Placental epithelial cell (primary cell): Measurements from ENCODE around the gene SULT2B1. TPM values are rescaled to one million over a fixed set of nuclear protein-coding genes. Genes with fewer than 3 reads are reported as not detected.

ENCODE experiments used
- total RNA-seq: library from RNA; depleted of rRNA; stranded (reverse); fragments of >200 nt; gene quantifications from 2 replicates; pipeline ENCODE4 v1.2.3, GENCODE V29; 2012

The SULT2B1 gene
- total RNA-seq, result 0.54 and 0.79 TPM in 2 replicates

DNA sequence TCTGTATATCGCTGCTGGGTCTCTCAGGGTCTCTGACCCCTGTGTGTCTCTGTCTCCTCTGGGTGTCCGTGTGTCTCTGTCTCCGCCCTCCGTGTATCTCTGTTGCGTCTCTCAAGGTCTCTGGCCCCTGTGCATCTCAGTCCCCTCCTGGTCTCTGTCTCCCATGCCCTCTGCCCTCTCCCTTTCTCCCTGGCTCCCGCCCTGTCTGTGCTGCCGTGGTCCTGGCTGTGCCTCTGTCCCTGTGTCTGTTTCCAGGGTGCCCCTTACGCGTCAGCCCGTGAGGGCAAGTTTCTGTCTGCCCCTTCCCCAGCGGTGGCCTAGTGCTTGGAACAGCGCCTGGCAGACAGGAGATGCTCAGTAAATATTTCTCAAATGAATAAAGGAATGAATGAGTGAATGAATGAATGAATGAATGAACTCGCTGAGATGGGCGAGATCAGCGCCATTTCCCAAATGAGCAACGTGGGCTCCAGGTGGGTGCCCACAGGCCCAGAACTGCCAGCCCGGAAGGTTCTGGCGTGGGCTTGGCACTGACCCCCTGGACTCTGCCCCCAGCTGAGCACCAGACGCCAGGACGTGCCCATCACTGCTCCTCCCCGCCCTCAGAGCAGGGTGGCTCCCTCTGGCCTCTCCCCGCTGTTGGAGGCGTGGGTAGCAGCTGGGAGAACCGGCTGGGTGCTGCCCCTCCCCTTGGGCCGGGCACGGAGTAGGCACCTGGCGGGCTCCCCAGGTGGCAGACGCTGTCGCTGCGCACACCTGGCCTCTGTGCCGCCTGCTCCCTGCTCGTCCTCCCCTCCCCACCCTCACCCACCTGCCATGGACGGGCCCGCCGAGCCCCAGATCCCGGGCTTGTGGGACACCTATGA lies at the start of gene SULT2B1:
Gene SULT2B1 (plus strand): TSS at position 736 of the 866 bp plus-strand sequence. CDS start 81 bp downstream, at position 817.

GRCh38 chr19:48511800-48512503 lies 40.0 kb upstream of the SULT2B1 start, which contains the start of gene LMTK3:
Gene LMTK3 (minus strand): TSS chr19:48511835. CDS start chr19:48511576, 259 bp downstream.

GRCh38 chr19:48606463-48607358 lies 54.7 kb downstream of the SULT2B1 start, which contains the start of gene SPACA4:
Gene SPACA4 (plus strand): TSS chr19:48606742. CDS start chr19:48606979, 237 bp downstream.

GRCh38 chr19:48614436-48615230 lies 62.7 kb downstream of the SULT2B1 start, which contains the start of gene FAM83E:
Gene FAM83E (minus strand): TSS chr19:48615076. CDS start chr19:48613372, 1,704 bp downstream.

DNA sequence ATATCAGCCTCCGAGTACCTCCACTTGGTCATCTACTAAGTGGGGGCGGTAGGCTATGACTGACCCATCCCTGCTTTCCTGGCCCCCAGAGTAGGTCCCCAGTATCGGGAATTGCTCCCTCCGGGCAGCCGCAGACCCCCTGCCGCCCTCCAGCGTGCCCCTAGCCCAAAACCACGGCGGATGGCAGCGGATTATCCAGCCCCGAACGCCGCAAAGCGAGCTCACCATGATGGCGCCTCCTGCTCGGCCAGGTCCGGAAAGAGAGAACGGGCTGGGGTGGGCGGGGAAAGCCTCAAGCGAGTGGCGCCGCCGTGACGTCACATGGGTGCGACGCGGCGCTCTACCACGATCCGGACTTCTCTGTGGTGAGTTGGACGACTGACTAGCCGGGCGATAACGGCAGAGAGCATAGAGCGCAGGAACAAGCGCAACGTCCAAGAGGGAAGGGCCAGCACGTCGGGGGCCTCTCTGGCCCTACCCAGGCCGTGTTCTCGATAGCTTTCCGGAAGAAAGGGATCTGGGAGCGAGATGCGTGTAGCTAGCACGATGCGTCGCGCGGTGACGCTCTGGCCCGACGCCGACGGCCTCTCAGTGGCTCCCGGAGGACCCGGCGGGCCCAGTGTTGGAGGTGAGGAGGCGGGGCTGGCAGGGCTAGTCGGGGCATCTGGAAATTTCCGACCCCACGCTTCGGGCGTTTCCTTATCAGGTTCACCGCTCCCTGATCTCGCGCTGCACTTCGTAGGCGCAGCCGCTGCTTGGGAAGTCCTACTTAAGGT lies 67.1 kb downstream of the SULT2B1 start, which contains the start of the genes RPL18 and SPHK2:
Gene RPL18 (minus strand): TSS at position 263 of the 776 bp plus-strand sequence. CDS start 35 bp downstream, at position 228.
Gene SPHK2 (plus strand): TSS at position 591 of the 776 bp plus-strand sequence. CDS start 1,009 bp downstream, outside the sequence.

GRCh38 chr19:48636859-48637448 lies 85.0 kb downstream of the SULT2B1 start, which contains the start of gene DBP:
Gene DBP (minus strand): TSS chr19:48637379. CDS start chr19:48636994, 385 bp downstream.

DNA sequence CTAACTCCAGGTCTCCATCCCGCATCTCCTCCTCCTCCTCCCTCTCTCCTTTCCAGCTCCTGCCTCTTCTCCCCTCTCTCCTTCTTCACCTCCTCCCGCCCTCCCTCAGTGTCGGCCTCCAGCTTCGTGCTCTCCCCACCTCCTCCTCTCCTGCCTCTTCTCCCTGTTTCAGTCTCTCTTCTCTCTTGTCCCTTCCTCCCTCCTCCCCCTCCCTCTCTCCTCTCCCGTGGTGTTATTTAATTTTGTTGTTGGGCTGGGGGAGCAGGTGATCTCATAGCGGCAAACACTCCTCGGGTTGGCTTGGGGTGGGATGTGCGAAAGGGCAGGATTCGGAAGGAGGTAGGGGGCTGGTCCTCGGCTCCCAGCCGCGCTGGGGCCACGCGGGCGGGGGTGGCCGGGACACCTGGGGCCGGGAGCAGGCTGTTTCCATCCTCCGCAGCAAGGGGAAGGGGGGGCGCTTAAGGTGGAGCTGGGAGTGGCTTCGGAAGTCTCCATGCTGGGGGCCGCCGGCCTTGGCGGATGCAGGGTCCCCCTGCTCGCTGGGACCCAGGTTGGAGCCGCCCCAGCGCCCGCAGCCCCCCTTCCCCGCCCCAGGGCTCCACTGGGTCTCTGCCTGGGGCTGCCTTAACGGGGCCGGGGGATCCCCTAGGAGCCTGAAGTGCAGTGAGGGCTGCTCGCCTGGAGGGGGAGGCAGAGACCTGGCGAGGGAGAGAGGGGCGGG lies 94.2 kb downstream of the SULT2B1 start, which contains the start of gene CA11:
Gene CA11 (minus strand): TSS at position 187 of the 721 bp plus-strand sequence. CDS start 555 bp downstream, outside the sequence.

Other genes with a start within 250 kb of the SULT2B1 start
- 73.0 and 115 TPM in 2 replicates for gene EMP3, start 226.6 kb upstream of the SULT2B1 start, total RNA-seq
- 7.0 and 11.0 TPM in 2 replicates for gene TMEM143, start 188.2 kb upstream of the SULT2B1 start, total RNA-seq
- not detected in 2 replicates for gene SYNGR4, start 187.8 kb upstream of the SULT2B1 start, total RNA-seq
- 198 and 212 TPM in 2 replicates for gene KDELR1, start 160.6 kb upstream of the SULT2B1 start, total RNA-seq
- 1.8 and 3.9 TPM in 2 replicates for gene GRIN2D, start 158.5 kb upstream of the SULT2B1 start, total RNA-seq
- 18.8 and 40.3 TPM in 2 replicates for gene GRWD1, start 106.2 kb upstream of the SULT2B1 start, total RNA-seq
- 0.33 and 0.79 TPM in 2 replicates for gene KCNJ14, start 96.6 kb upstream of the SULT2B1 start, total RNA-seq
- gene CYTH2, start 82.8 kb upstream of the SULT2B1 start, total RNA-seq, result 57.3 and 76.9 TPM in 2 replicates
- 2.1 and 2.7 TPM in 2 replicates for gene LMTK3, start 40.3 kb upstream of the SULT2B1 start, total RNA-seq
- not detected in 2 replicates for gene SPACA4, start 54.6 kb downstream of the SULT2B1 start, total RNA-seq
- 0.43 and 1.2 TPM in 2 replicates for gene FAM83E, start 62.9 kb downstream of the SULT2B1 start, total RNA-seq
- gene RPL18, start 67.0 kb downstream of the SULT2B1 start, total RNA-seq, result 1,714 and 1,895 TPM in 2 replicates
- 8.2 and 9.2 TPM in 2 replicates for gene SPHK2, start 67.3 kb downstream of the SULT2B1 start, total RNA-seq
- gene DBP, start 85.2 kb downstream of the SULT2B1 start, total RNA-seq, result 2.1 and 5.5 TPM in 2 replicates
- gene CA11, start 94.0 kb downstream of the SULT2B1 start, total RNA-seq, result 0.11 and 5.9 TPM in 2 replicates
- 0.11 and 0.39 TPM in 2 replicates for gene NTN5, start 120.8 kb downstream of the SULT2B1 start, total RNA-seq
- under 0.01 TPM in 1 of 2 replicates, not detected in the other for gene FUT2, start 143.8 kb downstream of the SULT2B1 start, total RNA-seq
- 1.3 and 2.4 TPM in 2 replicates for gene MAMSTR, start 167.6 kb downstream of the SULT2B1 start, total RNA-seq
- 2.7 and 4.2 TPM in 2 replicates for gene RASIP1, start 188.4 kb downstream of the SULT2B1 start, total RNA-seq
- gene IZUMO1, start 194.7 kb downstream of the SULT2B1 start, total RNA-seq, result 0.39 TPM in 1 of 2 replicates, not detected in the other
- gene FUT1, start 200.5 kb downstream of the SULT2B1 start, total RNA-seq, result 0.39 and 1.5 TPM in 2 replicates
- gene FGF21, start 203.4 kb downstream of the SULT2B1 start, total RNA-seq, result 0.39 TPM in 1 of 2 replicates, not detected in the other